Thyroid gland (tissue), 4 donors: ENCODE measurements around the gene GPC5. TPM values are rescaled to one million over a fixed set of nuclear protein-coding genes. Genes with fewer than 3 reads are reported as not detected.

Source experiments
- DNase-seq, 2 donors: peaks; one replicate each; pipeline ENCODE4 v3.0.0-alpha.2; 2019
- H3K27ac ChIP-seq, 3 donors: fragments of 200-600 bp; sonication (generic); 1 replicate in 2 of 3; 2 replicates in 1 of 3; pipeline ENCODE4 v1.5.1; 2016 to 2019; ENCODE audit warnings: mild to moderate bottlenecking in 1 of 3, moderate library complexity in 1 of 3
- H3K27me3 ChIP-seq: fragments of 200-600 bp; sonication (generic); one replicate; pipeline ENCODE4 v1.5.1; 2019
- H3K36me3 ChIP-seq, 2 donors: fragments of 200-600 bp; sonication (generic); one replicate each; pipeline ENCODE4 v1.5.1; 2016 to 2019
- H3K4me1 ChIP-seq, 2 donors: fragments of 200-600 bp; sonication (generic); one replicate each; pipeline ENCODE4 v1.5.1; 2017 to 2019
- H3K4me3 ChIP-seq, 3 donors: fragments of 200-600 bp; sonication (generic); replicated peaks in 1 of 3; 1 replicate in 2 of 3; 2 replicates in 1 of 3; pipeline ENCODE4 v1.5.1; 2016; ENCODE audit warnings: mild to moderate bottlenecking in 1 of 3
- H3K9me3 ChIP-seq: fragments of 200-600 bp; sonication (generic); one replicate; pipeline ENCODE4 v1.5.1; 2017
- CTCF ChIP-seq, 6 experiments: fragments of 200-600 bp in 3 of 6; fragments of 450-650 bp in 3 of 6; sonication (generic) in 3 of 6; IDR thresholded peaks; one replicate each; pipeline ENCODE4 v1.5.1; 2016 to 2019; ENCODE audit warnings: antibody characterized with exemption in 6 of 6, mild to moderate bottlenecking in 2 of 6, inconsistent platforms in 1 of 6, moderate library complexity in 1 of 6
- POLR2A ChIP-seq, 2 donors: fragments of 450-650 bp; IDR thresholded peaks; one replicate each; pipeline ENCODE4 v1.6.1; 2017; ENCODE audit warnings: antibody characterized with exemption in 2 of 2, mild to moderate bottlenecking in 2 of 2, moderate library complexity in 1 of 2
- WGBS, 2 donors: methylation state at CpG; one replicate each; pipeline ENCODE4 v1.1.5; 2017; 5-methylcytosine and 5-hydroxymethylcytosine counted together
- intact Hi-C: fragments of 100-400 bp; cut with DNase I; formaldehyde crosslinking; loops from one replicate; pipeline ENCODE4 v1.15.1; 2023
- total RNA-seq, 4 donors: library from RNA; depleted of rRNA; stranded (reverse); fragments of >200 nt; gene quantifications; one replicate each; pipeline ENCODE4 v1.2.3, GENCODE V29; 2016

GPC5 gene
- total RNA-seq, 4 donors from 2014 or later: 0.67 to 2.3 (median 1.3) TPM

GRCh38 chr13:92802776-92803175 lies 1404.4 kb downstream of the GPC5 start:
- TF ChIP-seq CTCF (IDR thresholded peaks at IDR 0.05) (no peak), POLR2A (IDR thresholded peaks at IDR 0.05) (no peak)
- Histone ChIP-seq H3K36me3 (no peaks in the 10 kb centered on the region), H3K27me3 (no peaks in the 10 kb centered on the region), H3K4me3 (no peak overlapping the region), H3K9me3 (no peaks in the 10 kb centered on the region), H3K4me1 (no peaks in the 10 kb centered on the region), H3K27ac (no peak overlapping the region)
- WGBS, 2 donors: 76 to 78% methylated on average over 1 of the region's 1 CpG
- intact Hi-C loops: no loop called here
- no peak for DNase-seq

GRCh38 chr13:92804346-92804745 lies 1405.9 kb downstream of the GPC5 start:
- H3K4me1 ChIP-seq: no peaks in the 10 kb centered on the region
- intact Hi-C loops: no loop called here
- no peak for DNase-seq
- H3K4me3 ChIP-seq: no peak overlapping the region
- WGBS, 2 donors: 79 to 88% methylated on average over 1 of the region's 1 CpG
- no peaks in the 10 kb centered on the region for H3K27me3 ChIP-seq
- TF ChIP-seq CTCF (IDR thresholded peaks at IDR 0.05) (no peak), POLR2A (IDR thresholded peaks at IDR 0.05) (no peak)
- H3K36me3 ChIP-seq: no peaks in the 10 kb centered on the region
- no peaks in the 10 kb centered on the region for H3K9me3 ChIP-seq
- H3K27ac ChIP-seq: no peak overlapping the region

- no peak for DNase-seq
- no peak for TF ChIP-seq POLR2A (IDR thresholded peaks at IDR 0.05)
- TF ChIP-seq CTCF (IDR thresholded peaks at IDR 0.05): no peak
- Histone ChIP-seq H3K27ac (no peak overlapping the region), H3K27me3 (no peaks in the 10 kb centered on the region), H3K36me3 (no peaks in the 10 kb centered on the region), H3K4me3 (no peak overlapping the region), H3K4me1 (no peaks in the 10 kb centered on the region), H3K9me3 (no peaks in the 10 kb centered on the region)
- WGBS, 2 donors: 55 to 76% methylated on average over 2 of the region's 2 CpGs
- intact Hi-C loops: no loop called here
These were observed 1406.5 kb downstream of the GPC5 start for GRCh38 chr13:92804926-92805325.

- Histone ChIP-seq H3K4me3 (peak overlapping the region in 1 of 3 donors; percentile 15), H3K27me3 (no peaks in the 10 kb centered on the region), H3K9me3 (no peaks in the 10 kb centered on the region), H3K4me1 (no peaks in the 10 kb centered on the region), H3K36me3 (no peaks in the 10 kb centered on the region), H3K27ac (peak overlapping the region in 2 of 3 donors; percentile 2 to 26)
- intact Hi-C loops: no loop called here
- DNase-seq: no peak
- no peak for TF ChIP-seq POLR2A (IDR thresholded peaks at IDR 0.05)
- TF ChIP-seq CTCF (IDR thresholded peaks at IDR 0.05): no peak
These were observed 1407.3 kb downstream of the GPC5 start for GRCh38 chr13:92805766-92806165.

- no peaks in the 10 kb centered on the region for H3K36me3 ChIP-seq
- H3K27me3 ChIP-seq: no peaks in the 10 kb centered on the region
- peak in 1 of 2 donors; percentile 1 for DNase-seq
- H3K9me3 ChIP-seq: no peaks in the 10 kb centered on the region
- peak overlapping the region in 2 of 3 donors; percentile 2 to 26 for H3K27ac ChIP-seq
- H3K4me1 ChIP-seq: no peaks in the 10 kb centered on the region
- intact Hi-C loops: no loop called here
- 27 to 35% methylated on average over 4 of the region's 4 CpGs for WGBS, 2 donors
- H3K4me3 ChIP-seq: peak overlapping the region in 1 of 3 donors; percentile 15
- no peak for TF ChIP-seq CTCF (IDR thresholded peaks at IDR 0.05)
- no peak for TF ChIP-seq POLR2A (IDR thresholded peaks at IDR 0.05)
These were observed 1407.8 kb downstream of the GPC5 start for GRCh38 chr13:92806215-92806614.
